Activated CD8-positive, alpha-beta memory T cell treated with anti-CD3 and anti-CD28 coated beads, Interleukin-2, amount 50 U/mL, for 1 hour (primary cell): Measurements from ENCODE around the gene NFAT5.

Source experiments
- DNase-seq: peaks from one replicate; pipeline ENCODE4 v3.0.0-alpha.2; 2020; ENCODE audit errors: extremely low read depth

Gene NFAT5

GRCh38 chr16:69593751-69594255 is 28.0 kb downstream of the NFAT5 start:
- no peak for DNase-seq

GRCh38 chr16:69595127-69596036 is 29.6 kb downstream of the NFAT5 start:
- DNase-seq: no peak

GRCh38 chr16:69596801-69597200 is 31.0 kb downstream of the NFAT5 start:
- DNase-seq: no peak

GRCh38 chr16:69598045-69598444 is 32.3 kb downstream of the NFAT5 start:
- DNase-seq: no peak

GRCh38 chr16:69599731-69600130 is 34.0 kb downstream of the NFAT5 start:
- no peak for DNase-seq

- no peak for DNase-seq
Observed at GRCh38 chr16:69600202-69600601, 34.4 kb downstream of the NFAT5 start.

GRCh38 chr16:69601250-69601649 is 35.5 kb downstream of the NFAT5 start:
- DNase-seq: no peak

GRCh38 chr16:69606985-69607384 is 41.2 kb downstream of the NFAT5 start:
- DNase-seq: no peak

- no peak for DNase-seq
Observed at GRCh38 chr16:69607674-69608073, 41.9 kb downstream of the NFAT5 start.

- DNase-seq: no peak
Observed at GRCh38 chr16:69610356-69610755, 44.6 kb downstream of the NFAT5 start.

GRCh38 chr16:69611103-69611640 is 45.4 kb downstream of the NFAT5 start:
- no peak for DNase-seq

GRCh38 chr16:69613378-69614154 is 47.8 kb downstream of the NFAT5 start:
- DNase-seq: no peak

- no peak for DNase-seq
Observed at GRCh38 chr16:69615528-69615927, 49.8 kb downstream of the NFAT5 start.

- DNase-seq: no peak
Observed at GRCh38 chr16:69616082-69616481, 50.3 kb downstream of the NFAT5 start.

GRCh38 chr16:69618307-69618706 is 52.5 kb downstream of the NFAT5 start:
- DNase-seq: no peak

- DNase-seq: no peak
Observed at GRCh38 chr16:69618721-69619120, 53.0 kb downstream of the NFAT5 start.

GRCh38 chr16:69619514-69619913 is 53.7 kb downstream of the NFAT5 start:
- no peak for DNase-seq

GRCh38 chr16:69620573-69620972 is 54.8 kb downstream of the NFAT5 start:
- DNase-seq: no peak

- DNase-seq: no peak
Observed at GRCh38 chr16:69621225-69621624, 55.5 kb downstream of the NFAT5 start.

GRCh38 chr16:69626256-69626655 is 60.5 kb downstream of the NFAT5 start:
- no peak for DNase-seq

- no peak for DNase-seq
Observed at GRCh38 chr16:69632828-69633227, 67.1 kb downstream of the NFAT5 start.

- no peak for DNase-seq
Observed at GRCh38 chr16:69633375-69633774, 67.6 kb downstream of the NFAT5 start.
